Stimulated activated CD8-positive, alpha-beta memory T cell treated with anti-CD3 and anti-CD28 coated beads, Interleukin-7, amount 100 ng/mL, for 24 hours (primary cell): ENCODE results near the gene TAAR5.
"Not testable (repeated sequence)": the region's sequence is repeated elsewhere in the genome, so short reads cannot be mapped to it uniquely, and the experiment has no call there.

Experiments
- DNase-seq: peaks from one replicate; pipeline ENCODE4 v3.0.0-alpha.2; 2020; ENCODE audit warnings: low read depth

The TAAR5 gene, protein sequence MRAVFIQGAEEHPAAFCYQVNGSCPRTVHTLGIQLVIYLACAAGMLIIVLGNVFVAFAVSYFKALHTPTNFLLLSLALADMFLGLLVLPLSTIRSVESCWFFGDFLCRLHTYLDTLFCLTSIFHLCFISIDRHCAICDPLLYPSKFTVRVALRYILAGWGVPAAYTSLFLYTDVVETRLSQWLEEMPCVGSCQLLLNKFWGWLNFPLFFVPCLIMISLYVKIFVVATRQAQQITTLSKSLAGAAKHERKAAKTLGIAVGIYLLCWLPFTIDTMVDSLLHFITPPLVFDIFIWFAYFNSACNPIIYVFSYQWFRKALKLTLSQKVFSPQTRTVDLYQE

DNA sequence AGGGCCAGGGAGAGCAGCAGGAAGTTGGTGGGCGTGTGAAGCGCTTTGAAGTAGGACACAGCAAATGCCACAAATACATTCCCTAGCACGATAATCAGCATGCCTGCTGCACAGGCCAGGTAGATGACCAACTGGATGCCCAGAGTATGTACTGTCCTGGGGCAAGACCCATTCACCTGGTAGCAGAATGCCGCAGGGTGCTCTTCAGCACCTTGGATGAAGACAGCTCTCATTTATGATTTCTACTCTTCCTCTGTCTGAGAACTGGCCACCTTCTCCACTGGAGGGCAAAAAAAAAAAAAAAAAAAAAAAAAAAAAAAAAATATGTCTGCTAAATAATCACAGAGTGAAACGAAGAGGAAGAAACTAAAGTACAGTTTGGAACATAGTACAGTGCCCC is at the start of gene TAAR5:
TAAR5 (minus strand) TSS at position 288 of the 400 bp plus-strand sequence; CDS start at position 233, 55 bp downstream.
- DNase-seq = no peak

DNA sequence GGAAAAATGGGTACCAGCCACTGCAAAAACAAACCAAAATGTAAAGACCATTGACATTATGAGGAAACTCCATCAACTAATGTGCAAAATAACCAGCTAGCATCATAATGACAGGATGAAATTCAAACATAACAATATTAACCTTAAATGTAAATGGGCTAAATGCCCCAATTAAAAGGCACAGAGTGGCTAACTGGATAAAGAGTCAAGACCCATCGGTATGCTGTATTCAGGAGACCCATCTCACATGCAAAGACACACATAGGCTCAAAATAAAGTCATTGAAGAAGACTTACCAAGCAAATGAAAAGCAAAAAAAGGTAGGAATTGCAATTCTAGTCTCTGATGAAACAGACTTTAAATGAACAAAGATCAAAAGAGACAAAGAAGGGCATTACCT is 47.6 kb upstream of the TAAR5 start:
- DNase-seq = not testable (repeated sequence)

DNA sequence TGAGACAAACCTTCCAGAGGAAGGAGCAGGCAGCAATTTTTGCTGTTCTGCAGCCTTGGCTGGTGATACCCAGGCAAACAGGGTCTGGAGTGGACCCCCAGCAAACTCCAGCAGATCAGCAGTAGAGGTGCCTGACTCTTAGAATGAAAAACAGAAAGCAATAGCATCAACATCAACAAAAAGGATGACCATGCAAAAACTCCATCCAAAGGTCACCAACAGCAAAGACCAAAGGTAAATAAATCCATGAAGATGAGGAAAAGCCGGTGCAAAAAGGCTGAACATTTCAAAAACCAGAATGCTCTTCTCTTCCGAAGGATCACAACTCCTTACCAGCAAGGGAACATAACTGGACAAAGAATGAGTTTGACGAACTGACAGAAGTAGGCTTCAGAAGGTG is 46.4 kb upstream of the TAAR5 start:
- not testable (repeated sequence) for DNase-seq

DNA sequence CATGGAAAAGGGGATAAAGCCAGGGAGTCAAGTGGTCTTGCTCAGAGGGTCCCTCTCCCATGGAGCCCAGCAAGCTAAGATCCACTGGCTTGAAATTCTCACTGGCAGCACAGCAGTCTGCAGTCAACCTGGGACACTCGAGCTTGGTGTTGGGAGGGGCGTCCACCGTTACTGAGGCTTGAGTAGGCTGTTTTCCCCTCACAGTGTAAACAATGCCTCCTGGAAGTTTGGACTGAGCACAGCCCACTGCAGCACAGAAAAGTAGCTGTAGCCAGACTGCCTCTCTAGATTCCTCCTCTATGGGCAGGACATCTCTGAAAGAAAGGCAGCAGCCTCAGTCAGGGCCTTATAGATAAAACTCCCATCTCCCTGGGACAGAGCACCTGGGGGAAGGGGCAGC is 45.7 kb upstream of the TAAR5 start:
- not testable (repeated sequence) for DNase-seq

DNA sequence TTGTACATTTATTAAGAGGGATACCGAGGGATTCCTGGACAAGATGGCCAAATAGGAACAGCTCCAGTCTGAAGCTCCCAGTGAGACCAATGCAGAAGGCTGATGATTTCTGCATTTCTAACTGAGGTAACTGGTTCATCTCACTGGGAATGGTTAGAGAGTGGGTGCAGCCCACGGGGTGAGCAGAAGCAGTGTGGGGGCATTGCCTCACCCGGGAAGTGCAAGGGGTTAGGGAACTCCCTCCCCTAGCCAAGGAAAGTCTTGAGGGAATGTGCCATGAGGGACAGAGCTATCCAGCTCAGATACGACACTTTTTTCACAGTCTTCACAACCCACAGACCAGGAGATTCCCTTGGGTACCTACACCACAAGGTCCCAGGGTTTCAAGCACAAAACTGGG is 45.3 kb upstream of the TAAR5 start:
- no peak for DNase-seq

DNA sequence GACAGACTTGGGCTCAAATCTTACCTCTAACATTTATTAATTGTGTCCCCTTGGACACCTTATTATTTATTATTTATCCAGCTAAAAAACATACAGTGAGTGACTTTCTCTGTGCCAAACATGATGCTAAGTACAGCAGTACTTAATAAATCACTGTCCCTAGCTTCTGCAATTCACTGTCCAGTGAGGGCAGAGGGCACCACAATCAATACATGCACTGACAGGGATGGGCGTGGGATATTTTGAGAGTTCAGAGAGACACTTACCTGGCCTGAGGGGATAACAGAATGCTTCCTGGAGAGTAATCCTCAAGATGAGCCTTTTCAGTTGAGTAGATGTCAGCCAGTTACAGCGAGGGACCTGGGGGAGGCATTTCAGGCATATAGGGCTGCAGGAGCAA is 43.8 kb upstream of the TAAR5 start:
- no peak for DNase-seq

DNA sequence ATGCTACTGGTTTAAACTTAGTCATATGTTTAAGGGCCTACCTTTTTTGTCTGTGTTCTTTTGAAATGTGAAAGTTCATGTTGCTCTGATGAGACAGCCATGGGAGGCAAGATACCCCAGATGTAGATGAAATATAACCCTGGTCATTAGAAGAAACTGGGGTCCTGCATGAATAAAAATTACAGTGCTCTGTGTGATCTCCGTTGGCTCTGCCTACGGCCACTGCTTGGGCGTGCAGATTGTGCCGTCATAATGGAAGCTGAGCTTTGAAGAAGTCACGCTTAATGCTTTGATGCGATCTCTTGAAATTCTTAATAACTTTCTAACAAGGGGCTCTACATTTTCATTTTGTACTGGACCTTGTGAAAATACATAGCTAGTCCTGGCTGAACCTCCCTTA is 34.6 kb upstream of the TAAR5 start, which contains the start of gene TAAR2:
TAAR2 (minus strand) TSS at position 101 of the 400 bp plus-strand sequence; CDS start at position 101, 0 bp downstream.
- no peak for DNase-seq

DNA sequence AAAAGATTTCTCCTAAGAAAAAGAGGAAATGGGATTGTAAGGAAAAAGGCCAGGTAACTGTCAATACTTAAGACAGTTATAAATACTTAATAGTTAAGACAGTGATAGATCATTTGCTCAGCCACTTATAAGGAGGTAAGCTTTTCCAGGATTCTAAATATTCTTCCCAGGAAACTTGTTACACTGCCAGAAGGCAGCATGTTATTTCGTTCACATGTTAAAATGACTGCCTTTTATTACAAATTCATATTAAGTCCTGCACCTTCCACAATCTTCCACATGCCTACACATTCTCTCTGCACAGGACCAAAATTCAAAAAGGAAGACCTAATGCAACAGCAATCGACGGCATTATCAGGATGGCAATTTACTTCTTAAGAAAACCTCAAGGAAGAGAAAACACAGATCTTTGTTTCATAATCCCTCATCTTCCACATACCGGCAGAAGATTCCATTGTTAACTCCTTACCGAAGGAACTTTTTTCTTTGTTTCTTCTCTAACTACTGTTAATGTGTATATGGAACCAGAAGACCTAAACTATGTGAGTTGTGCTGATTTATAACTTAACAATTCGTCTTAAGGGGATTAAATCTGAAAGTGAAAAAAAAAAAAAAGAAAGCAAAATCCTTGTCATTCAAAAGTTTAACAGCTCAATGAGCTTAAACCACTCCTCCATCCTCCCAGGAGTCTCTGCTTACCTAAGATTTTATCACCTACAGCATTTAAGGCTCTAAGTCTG is 33.7 kb upstream of the TAAR5 start:
- DNase-seq = no peak

DNA sequence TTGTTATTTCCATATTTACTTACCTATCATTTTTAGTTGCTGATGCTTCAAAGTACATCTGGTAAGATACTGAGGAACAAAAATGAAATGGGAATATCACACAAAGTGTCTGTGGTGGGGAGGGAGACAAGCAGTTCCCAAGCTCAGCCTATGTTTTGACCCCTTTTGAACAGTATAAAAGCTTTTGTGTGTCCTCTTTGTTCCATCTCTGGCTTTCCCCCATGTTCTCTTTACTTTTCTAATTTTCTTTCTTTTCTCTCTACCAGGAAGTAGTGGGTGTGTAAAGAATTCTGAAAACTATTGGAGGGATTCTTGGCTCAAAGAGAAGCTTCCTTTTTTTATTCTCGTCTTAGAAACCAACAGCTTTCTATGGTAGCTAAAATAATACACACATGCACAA is 27.1 kb upstream of the TAAR5 start:
- no peak for DNase-seq

DNA sequence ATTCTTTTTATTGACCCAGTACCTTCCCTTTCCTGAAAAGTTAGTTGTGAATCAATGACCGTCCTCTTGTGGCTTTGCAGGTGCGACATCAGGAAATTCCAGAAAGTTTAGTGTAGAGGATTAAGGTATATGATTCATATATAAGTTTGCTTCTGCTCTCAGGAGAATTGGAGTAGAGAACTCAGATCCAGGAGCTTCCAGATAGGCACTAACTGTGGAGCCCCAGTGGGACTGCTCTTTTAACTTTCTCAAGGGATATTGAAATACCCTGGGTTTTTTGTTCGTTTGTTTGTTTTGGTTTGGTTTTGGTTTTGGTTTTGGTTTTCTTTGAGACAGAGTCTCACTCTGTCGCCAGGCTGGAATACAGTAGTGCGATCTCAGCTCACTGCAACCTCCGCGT is 25.0 kb upstream of the TAAR5 start:
- DNase-seq = no peak

DNA sequence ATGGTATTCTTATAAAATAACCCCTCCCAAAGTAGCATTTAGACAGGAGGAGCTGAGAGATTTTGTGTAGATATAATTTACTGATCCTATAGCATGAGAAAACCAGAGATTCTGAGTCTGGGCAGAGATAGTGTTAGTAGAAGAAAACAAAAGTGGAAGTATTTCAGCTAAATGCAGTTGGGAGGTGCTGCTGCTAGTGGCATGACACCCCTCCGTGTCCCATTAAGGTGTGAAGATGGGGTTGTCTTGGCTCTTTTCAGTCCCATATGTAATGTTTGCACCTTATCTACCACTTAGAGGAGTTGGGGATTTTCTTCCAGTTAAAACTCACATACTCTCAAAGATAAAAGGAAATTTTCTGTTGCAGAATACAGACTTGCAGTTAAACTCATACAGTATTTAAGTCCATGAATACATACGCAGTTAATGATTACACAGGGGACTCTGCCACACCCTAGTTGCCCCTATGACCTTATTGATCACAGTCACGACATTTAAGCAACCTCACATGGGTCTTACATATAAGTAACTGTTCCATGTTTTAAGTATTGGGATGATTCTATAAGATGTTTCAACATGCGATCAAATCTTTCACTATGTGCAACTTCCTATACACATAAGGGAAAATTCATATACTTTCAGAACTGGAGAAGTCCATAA is 23.0 kb upstream of the TAAR5 start:
- DNase-seq = no peak

DNA sequence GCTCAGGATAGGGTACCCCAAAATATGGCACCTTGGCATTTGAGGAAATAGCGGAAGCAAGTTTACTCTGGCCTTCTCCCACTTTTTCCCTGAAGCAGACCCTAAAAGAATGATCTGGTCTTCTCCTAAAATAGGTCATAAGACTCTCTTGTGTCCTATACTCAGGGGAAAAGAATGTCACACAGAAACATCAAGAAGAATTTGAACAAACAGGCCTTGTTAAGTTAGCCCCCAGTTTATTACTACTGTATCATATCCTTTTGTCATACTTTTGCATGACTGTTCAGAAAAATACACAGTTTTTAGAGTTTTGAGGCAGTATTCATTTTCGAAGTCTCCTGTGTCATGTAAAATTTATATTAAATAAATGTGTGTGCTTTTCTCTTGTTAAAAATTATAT is 22.1 kb upstream of the TAAR5 start:
- DNase-seq = no peak

DNA sequence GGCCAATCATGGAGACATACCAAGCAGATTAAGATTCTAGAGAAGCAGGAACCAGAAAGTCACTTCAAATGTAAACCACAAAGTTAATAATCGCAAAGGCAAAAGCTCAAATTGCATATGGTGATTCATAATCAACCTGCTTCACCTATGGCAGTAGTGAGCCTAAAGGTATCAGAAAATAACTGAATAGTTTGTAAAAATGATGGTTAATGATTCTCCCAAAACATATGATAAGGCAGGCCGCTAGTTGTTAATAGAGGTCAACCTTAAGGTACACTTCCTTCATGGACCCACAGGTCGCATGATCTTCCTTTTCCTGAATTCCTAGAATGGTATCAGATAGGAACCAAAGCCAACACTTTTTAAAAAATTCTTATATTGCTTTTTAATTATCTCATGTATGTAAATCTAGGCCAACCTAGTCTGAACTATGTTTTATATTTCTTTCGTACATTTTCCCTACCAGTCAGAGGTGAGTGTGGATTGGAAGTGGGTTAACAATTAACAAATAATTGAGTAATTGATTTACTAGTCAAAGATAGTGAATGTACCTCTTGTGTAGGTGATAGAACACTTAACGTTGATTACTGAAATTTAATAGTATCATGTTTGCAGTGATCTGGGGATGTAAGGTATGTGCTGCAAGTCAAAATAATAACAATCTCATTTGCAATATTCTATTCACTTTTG is 18.1 kb upstream of the TAAR5 start:
- DNase-seq = no peak

DNA sequence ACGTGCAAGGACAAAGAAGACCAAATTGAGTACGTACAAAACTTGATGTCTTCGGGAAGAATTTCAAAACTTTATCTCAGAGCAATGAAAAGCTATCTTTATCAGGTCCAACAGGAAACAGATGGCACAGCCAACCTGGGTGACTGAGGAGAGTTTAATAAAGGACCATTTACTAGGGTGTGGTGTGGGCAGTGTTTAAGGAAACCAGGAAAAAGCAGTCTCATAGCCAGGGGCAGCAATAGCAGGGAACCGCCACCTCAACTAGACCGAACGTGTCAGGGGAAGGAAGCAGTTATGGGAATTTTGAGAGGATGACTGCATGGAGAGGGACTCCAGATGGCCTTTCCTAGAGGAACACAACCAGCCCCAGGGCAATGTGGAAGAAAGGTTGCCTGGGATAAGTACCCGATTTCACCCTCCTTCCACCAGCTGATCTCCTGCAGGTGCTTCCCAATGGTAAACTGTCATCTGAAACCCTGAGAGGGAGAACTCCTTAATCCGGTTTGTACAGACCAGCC is 15.2 kb upstream of the TAAR5 start:
- DNase-seq = no peak

DNA sequence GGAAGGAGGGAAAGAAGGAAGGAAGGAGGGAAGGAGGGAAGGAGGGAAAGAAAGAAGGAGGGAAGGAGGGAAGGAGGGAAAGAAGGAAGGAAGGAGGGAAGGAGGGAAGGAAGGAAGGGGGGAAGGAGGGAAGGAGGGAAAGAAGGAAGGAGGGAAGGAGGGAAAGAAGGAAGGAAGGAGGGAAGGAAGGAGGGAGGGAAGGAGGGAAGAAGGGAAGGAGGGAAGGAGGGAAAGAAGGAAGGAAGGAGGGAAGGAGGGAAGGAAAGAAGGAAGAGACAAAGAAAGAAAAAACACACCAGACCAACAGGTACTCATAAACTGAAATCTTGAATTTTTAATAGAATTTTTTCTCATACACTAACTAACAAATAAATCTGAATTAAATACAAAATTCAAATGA is 11.4 kb upstream of the TAAR5 start:
- not testable (repeated sequence) for DNase-seq

DNA sequence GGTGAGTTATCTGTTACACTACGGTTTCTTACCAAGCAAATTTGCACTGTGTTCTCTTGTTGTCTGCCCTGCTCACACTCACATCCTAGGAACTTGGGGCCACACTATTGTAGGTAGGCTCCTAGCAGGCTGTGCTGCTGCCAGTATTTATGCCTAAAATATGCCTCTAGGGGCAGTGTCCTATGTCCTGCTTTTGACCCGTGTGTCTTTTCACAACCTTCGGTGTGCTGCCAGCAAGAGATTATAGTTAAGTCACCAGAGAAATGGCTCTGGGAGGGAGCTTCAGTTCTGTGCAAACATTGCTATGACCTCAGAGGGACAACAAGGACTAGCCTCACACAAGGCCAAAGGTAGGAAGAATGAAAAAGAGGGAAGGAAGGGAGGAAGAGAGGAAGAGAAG is 8.9 kb upstream of the TAAR5 start:
- no peak for DNase-seq

DNA sequence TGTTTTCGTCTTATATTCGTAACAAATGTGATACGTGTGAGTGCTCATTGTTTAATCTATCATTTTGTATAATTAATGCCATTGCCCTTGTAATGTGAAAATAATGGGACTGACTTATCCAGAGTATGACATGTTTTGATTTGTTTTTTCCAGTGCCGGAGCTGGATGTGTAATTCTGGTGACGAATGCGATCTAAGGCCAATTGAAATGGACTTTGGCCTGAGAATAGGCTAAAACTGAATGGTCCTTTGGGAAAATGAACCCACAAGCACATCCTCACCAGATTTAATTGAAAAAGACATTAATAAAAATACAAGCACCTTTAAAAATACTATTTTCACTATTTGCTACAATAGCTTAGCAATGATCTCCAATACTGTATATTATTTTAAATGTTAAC is 6.7 kb upstream of the TAAR5 start:
- no peak for DNase-seq

DNA sequence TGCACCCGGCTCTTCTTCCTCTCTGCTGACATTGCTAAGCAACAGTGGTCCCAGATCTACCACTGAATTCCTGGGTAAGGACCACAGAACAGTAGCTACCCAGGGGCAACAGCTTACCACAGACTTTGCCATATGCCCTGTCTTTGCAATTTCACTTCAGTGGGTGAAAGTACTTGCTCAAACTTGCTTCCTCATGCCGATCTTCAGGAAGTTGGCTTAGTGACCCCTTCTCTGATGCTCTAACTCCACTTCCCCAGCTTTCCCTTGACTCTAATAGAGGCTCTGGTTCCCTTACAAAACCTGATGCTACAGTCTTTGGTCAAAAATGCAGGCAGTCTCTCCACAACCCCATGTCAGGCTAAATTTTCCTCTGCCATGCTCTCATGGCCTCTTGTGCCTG is 3.3 kb upstream of the TAAR5 start:
- DNase-seq = no peak

DNA sequence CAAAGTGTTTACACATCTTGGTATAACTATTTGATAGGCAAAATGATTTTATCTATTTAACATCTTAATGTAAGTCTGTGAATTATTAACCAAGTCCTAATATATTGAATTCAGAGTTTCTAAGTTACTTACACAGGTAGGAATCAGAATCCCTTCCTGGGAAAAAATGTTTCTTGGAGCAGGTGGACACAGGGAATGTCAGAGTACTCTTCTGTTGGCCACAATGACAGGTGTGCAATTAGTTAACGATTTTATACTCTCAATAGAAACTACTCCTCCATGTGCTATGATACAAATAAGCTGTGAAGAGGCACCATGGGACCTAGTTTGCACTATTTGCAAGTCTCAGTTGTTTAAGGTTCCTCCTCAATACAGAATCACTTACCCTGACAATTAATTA is 821 bp upstream of the TAAR5 start:
- no peak for DNase-seq

DNA sequence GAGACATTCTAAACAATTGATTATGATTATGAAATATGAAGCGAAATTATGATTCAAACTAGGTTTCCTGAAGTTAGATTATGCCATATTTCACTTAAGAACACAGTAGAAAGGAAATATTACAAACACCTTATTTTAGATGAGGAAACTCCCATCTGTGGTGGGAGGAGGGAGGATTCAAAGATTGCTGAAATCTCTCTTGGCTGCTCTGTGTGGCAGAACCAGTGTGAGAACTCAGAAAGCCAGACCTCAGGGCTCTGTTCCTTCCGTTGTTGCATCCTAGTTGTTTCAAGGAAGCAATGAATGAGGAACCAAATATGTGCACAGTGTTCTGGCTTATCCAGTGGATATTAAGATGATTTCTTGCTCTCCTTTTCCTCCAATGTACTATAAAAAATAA is 2.1 kb downstream of the TAAR5 start:
- no peak for DNase-seq

DNA sequence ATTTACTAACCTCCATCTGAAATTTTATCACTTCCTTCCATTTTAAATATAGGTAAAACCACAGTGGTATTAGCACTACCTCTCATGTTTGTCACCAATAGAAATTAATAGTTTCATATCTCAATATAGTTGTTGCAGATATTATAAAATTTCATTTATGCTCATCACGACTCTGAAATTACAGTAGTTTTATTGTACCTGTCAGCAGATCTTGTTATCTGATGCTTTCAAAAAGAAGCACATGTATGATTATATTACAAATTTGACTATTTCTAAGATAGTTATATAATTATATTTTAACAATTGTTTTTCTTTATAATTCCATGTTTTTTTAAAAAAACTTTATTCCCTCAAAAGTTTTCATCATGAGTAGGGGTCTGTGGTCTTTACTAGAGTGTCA is 4.8 kb downstream of the TAAR5 start:
- DNase-seq = no peak

DNA sequence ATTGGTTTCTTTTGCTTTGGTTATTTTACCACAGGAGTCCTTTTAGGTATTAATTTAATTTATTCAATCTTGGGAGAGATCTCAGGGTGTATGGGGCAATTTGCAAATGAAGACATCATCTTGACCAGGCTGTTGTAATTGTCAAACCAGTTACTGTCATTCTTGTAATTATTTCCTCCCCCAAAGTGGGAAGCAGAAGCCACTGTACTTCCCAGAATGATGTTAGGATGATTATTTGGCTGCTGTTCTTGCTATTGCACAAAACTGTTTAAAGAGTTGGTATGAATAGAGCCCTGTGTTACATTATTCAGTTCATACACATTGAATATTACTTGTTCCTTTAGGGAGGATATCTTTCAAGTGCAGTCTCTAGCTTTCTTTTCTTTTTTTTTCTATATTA is 17.8 kb downstream of the TAAR5 start:
- DNase-seq = no peak
